Stomach (tissue), 9 donors: ENCODE measurements around the gene SLC23A3. TPM values are rescaled to one million over a fixed set of nuclear protein-coding genes. Genes with fewer than 3 reads are reported as not detected.

Experiments
- DNase-seq, 2 donors: peaks; one replicate each; pipeline versions ENCODE4 v3.0.0 to v3.0.0-alpha.2; 2013 to 2019
- H3K27ac ChIP-seq, 5 donors: fragments of 200-600 bp in 4 of 5; sonication (generic) in 4 of 5; one replicate each; pipeline ENCODE4 v1.5.1; 2013 to 2019; ENCODE audit warnings: mild to moderate bottlenecking in 1 of 5, moderate library complexity in 1 of 5
- H3K27me3 ChIP-seq, 3 donors: fragments of 200-600 bp; sonication (generic); one replicate each; pipeline ENCODE4 v1.5.1; 2017 to 2019; ENCODE audit warnings: mixed run types in 1 of 3
- H3K36me3 ChIP-seq, 4 donors: fragments of 200-600 bp; sonication (generic); 1 replicate in 3 of 4; 2 replicates in 1 of 4; pipeline ENCODE4 v1.5.1; 2016 to 2019
- H3K4me1 ChIP-seq, 4 donors: fragments of 200-600 bp; sonication (generic); one replicate each; pipeline ENCODE4 v1.5.1; 2016 to 2019
- H3K4me3 ChIP-seq, 4 donors: fragments of 200-600 bp; sonication (generic) in 3 of 4; one replicate each; pipeline ENCODE4 v1.5.1; 2016 to 2019; ENCODE audit warnings: mild to moderate bottlenecking in 1 of 4
- H3K9me3 ChIP-seq, 4 donors: fragments of 200-600 bp; sonication (generic); one replicate each; pipeline ENCODE4 v1.5.1; 2016 to 2019
- EP300 ChIP-seq: sonication (generic); formaldehyde crosslinking; IDR thresholded peaks from one replicate; pipeline ENCODE4 v1.6.1; 2017; ENCODE audit warnings: antibody characterized with exemption
- POLR2A ChIP-seq, 4 donors: fragments of 450-650 bp; IDR thresholded peaks; one replicate each; pipeline ENCODE4 v1.6.1; 2016; ENCODE audit warnings: antibody characterized with exemption in 4 of 4, control low read depth in 2 of 4, mild to moderate bottlenecking in 1 of 4, moderate library complexity in 1 of 4
- POLR2AphosphoS5 ChIP-seq, 3 donors: sonication (generic); formaldehyde crosslinking; IDR thresholded peaks; one replicate each; pipeline ENCODE4 v1.6.1; 2016; ENCODE audit warnings: antibody characterized with exemption in 3 of 3
- WGBS, 5 donors: extraction: QIAGEN DNeasy Blood & Tissue Kit in 3 of 5; methylation state at CpG; one replicate each; pipeline versions ENCODE4 v1.1.5 to v1.1.7; 2013 to 2018; 5-methylcytosine and 5-hydroxymethylcytosine counted together
- intact Hi-C: fragments of 100-400 bp; cut with DNase I; formaldehyde crosslinking; loops from one replicate; pipeline ENCODE4 v1.15.1; 2023; ENCODE audit warnings: low total_unique reads
- polyA plus RNA-seq, 3 donors: library from polyadenylated mRNA; stranded (reverse); fragments of 200-250 nt; gene quantifications; one replicate each; pipeline ENCODE4 v1.2.3, GENCODE V29; 2013
- total RNA-seq, 5 donors: library from RNA; depleted of rRNA; stranded (reverse); fragments of >200 nt; gene quantifications; one replicate each; pipeline versions ENCODE4 v1.1.0 to v1.2.3, GENCODE V29; 2014 to 2016
- TF ChIP-seq, protein P1 (sequence below), 7 experiments: fragments of 450-650 bp in 4 of 7; fragments of 200-600 bp in 3 of 7; sonication (generic) in 3 of 7; IDR thresholded peaks; one replicate each; pipeline ENCODE4 v1.5.1; 2016 to 2019; ENCODE audit warnings: antibody characterized with exemption in 7 of 7, control low read depth in 2 of 7, mild to moderate bottlenecking in 1 of 7
- donor health status: healthy with polysubstance abuse.
- donor health status: Bipolar disorder and iron deficiency.
- donor health status: healthy.

SLC23A3 gene
- total and polyA plus RNA-seq, 8 donors = 0.45 to 4.1 (median 0.92) TPM; not detected in 1

DNA sequence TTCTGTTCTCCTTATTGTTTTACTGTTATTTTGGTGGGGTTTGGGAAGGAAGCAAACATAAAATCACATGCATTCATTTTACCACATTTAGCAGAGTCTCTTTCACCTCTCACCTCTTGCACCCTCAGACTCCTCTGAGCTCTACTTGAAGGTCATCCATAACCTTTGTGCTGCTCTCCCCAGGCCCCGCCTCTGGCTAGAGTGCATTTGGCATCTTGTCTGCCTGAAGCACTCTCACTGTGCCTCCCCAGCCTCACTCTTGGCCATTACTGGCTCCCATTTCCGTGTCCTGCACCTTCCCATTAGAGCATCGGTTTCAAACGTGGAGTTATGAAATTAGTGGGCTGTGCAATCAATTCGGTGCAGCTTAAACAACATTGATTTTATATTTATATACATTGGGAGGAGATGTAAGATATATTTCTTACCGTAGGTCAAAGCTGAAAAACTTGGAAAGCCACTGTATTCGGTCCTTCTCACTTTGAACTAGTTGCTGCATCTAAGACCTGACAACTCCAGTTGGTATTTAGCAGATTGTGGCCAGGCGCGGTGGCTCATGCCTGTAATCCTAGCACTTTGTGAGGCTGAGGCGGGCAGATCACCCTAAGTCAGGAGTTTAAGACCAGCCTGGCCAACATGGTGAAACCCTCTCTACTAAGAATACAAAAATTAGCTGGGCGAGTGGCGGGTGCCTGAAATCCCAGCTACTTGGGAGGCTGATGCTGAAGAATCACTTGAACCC is 29.8 kb upstream of the SLC23A3 start:
- Histone ChIP-seq H3K27ac (no peak overlapping the region), H3K27me3 (peaks cover 0 to 8% (median 0%) of the 10 kb centered on the region in 3 donors), H3K4me3 (no peak overlapping the region), H3K36me3 (no peaks in the 10 kb centered on the region), H3K9me3 (no peaks in the 10 kb centered on the region), H3K4me1 (peaks cover 0 to 9% (median 3%) of the 10 kb centered on the region in 4 donors)
- TF ChIP-seq POLR2A (IDR thresholded peaks at IDR 0.05) = no peak
- TF ChIP-seq, protein P1, sequence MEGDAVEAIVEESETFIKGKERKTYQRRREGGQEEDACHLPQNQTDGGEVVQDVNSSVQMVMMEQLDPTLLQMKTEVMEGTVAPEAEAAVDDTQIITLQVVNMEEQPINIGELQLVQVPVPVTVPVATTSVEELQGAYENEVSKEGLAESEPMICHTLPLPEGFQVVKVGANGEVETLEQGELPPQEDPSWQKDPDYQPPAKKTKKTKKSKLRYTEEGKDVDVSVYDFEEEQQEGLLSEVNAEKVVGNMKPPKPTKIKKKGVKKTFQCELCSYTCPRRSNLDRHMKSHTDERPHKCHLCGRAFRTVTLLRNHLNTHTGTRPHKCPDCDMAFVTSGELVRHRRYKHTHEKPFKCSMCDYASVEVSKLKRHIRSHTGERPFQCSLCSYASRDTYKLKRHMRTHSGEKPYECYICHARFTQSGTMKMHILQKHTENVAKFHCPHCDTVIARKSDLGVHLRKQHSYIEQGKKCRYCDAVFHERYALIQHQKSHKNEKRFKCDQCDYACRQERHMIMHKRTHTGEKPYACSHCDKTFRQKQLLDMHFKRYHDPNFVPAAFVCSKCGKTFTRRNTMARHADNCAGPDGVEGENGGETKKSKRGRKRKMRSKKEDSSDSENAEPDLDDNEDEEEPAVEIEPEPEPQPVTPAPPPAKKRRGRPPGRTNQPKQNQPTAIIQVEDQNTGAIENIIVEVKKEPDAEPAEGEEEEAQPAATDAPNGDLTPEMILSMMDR (IDR thresholded peaks at IDR 0.05) = no peak
- TF ChIP-seq EP300 = no peak
- TF ChIP-seq POLR2AphosphoS5 (IDR thresholded peaks at IDR 0.05) = no peak
- intact Hi-C loops = no loop called here
- DNase-seq = no peak
- 86 to 91% (median 88%) methylated on average over 12 of the region's 12 CpGs for WGBS, 5 donors

DNA sequence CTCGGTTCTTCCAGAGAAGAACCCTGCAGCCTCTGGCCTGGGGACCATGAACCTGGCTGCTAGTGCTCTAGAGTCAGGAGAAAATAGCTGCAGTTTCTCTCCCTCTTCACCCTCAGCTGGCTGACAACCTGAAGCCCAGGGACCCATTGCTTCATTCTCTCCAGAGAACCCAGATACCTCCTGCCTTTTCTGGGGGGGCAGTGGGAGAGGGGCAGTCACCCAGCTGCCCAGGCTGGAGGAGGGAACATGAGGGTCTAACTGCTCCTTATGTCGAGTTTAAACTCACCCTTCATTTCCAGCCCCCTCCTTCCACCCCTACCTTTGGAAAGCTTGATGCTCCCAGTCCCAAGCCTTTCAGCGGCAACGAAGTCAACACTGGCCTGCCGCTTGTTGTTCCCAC is 29.1 kb upstream of the SLC23A3 start:
- TF ChIP-seq, protein P1 (IDR thresholded peaks at IDR 0.05) = no peak
- TF ChIP-seq POLR2A (IDR thresholded peaks at IDR 0.05) (no peak), POLR2AphosphoS5 (IDR thresholded peaks at IDR 0.05) (no peak), EP300 (no peak)
- H3K9me3 ChIP-seq = no peaks in the 10 kb centered on the region
- no peak overlapping the region for H3K27ac ChIP-seq
- DNase-seq = no peak
- H3K4me3 ChIP-seq = no peak overlapping the region
- peaks cover 0 to 8% (median 0%) of the 10 kb centered on the region in 3 donors for H3K27me3 ChIP-seq
- intact Hi-C loops = no loop called here
- no peaks in the 10 kb centered on the region for H3K36me3 ChIP-seq
- WGBS, 5 donors = 76 to 86% (median 80%) methylated on average over 5 of the region's 5 CpGs
- H3K4me1 ChIP-seq = peaks cover 0 to 9% (median 3%) of the 10 kb centered on the region in 4 donors

DNA sequence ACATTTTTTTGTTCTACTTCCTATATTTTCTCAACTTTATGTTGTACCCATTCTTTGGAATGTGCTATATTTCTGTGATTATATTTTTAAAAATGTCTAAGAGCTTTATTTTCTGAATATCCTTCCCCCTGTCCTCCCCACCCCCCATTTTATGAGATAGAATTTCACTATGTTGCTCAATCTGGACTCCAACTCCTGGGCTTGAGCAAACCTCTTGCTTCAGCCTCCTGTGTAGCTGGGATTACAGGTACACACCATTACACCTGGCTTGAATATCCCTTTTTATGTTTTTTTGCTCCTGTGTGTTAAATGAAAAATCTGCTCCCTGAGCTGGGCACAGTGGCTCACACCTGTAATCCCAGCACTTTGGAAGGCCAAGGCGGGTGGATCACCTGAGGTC is 27.6 kb upstream of the SLC23A3 start:
- WGBS, 5 donors = 86 to 100% (median 94%) methylated on average over 1 of the region's 1 CpG
- Histone ChIP-seq H3K4me3 (no peak overlapping the region), H3K27me3 (peaks cover 0 to 8% (median 0%) of the 10 kb centered on the region in 3 donors), H3K27ac (no peak overlapping the region), H3K36me3 (no peaks in the 10 kb centered on the region), H3K9me3 (no peaks in the 10 kb centered on the region), H3K4me1 (peaks cover 0 to 9% (median 3%) of the 10 kb centered on the region in 4 donors)
- intact Hi-C loops = no loop called here
- DNase-seq = no peak
- TF ChIP-seq POLR2AphosphoS5 (IDR thresholded peaks at IDR 0.05) (no peak), EP300 (no peak), POLR2A (IDR thresholded peaks at IDR 0.05) (no peak)
- TF ChIP-seq, protein P1 (IDR thresholded peaks at IDR 0.05) = no peak

DNA sequence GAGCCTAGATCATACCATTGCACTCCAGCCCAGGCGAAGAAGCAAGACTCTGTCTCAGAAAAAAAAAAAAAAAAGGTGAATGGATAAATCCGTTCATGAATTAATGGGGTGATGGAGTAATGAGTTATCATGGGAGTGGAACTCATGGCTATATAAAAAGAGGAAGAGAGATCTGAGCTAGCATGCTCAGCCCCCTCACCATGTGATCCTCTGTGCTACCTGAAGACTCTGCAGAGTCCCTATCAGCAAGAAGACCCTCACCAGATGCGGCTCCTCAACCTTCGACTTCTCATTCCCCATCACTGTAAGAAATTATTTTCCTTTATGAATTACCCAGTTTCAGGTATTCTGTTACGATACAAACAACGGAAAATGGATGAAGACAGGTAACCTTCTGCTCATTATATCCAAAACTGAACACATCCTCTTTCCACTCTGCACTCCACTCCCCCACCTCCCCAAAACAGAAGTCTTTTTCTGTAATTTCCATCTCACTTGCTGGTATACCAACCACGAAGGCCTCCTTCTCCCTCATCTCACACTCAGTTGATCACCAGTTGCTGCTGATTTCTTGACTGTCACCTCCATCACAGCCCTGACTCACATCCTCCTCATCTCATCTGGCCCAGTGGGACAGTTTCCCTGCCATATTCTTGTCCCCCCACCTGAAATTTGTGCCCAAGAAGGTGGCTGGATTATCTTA is 17.1 kb upstream of the SLC23A3 start:
- intact Hi-C loops = no loop called here
- no peak for DNase-seq
- no peaks in the 10 kb centered on the region for H3K9me3 ChIP-seq
- 86 to 91% (median 87%) methylated on average over 7 of the region's 7 CpGs for WGBS, 5 donors
- H3K27me3 ChIP-seq = no peaks in the 10 kb centered on the region
- H3K4me1 ChIP-seq = peaks cover 0 to 5% (median 0%) of the 10 kb centered on the region in 4 donors
- H3K36me3 ChIP-seq = peaks cover 12 to 43% (median 38%) of the 10 kb centered on the region in 4 donors
- no peak overlapping the region for H3K4me3 ChIP-seq
- TF ChIP-seq EP300 (no peak), POLR2A (IDR thresholded peaks at IDR 0.05) (no peak), POLR2AphosphoS5 (IDR thresholded peaks at IDR 0.05) (no peak)
- TF ChIP-seq, protein P1 (IDR thresholded peaks at IDR 0.05) = no peak
- no peak overlapping the region for H3K27ac ChIP-seq
